Psoas muscle (tissue), 8 donors: ENCODE results near the gene GLRA1. TPM values are rescaled to one million over a fixed set of nuclear protein-coding genes. Genes with fewer than 3 reads are reported as not detected.

Experiments used
- ATAC-seq, 4 donors: fragments of 200-7000 bp; cut with Tn5 transposase; one replicate each; pipeline ENCODE4 v1.9.1; 2020; ENCODE audit warnings: moderate library complexity in 3 of 4, mild to moderate bottlenecking in 2 of 4
- DNase-seq, 2 donors: peaks; one replicate each; pipeline ENCODE4 v3.0.0-alpha.2; 2020
- H3K27ac ChIP-seq: fragments of 200-600 bp; one replicate; pipeline ENCODE4 v1.8.0; 2022
- H3K27me3 ChIP-seq, 3 donors: fragments of 200-600 bp in 1 of 3; one replicate each; pipeline versions ENCODE4 v1.6.1 to v1.8.0; 2013 to 2022; ENCODE audit warnings: low read length in 2 of 3, mild to moderate bottlenecking in 2 of 3, moderate library complexity in 1 of 3; ENCODE audit not compliant: insufficient read depth in 3 of 3
- H3K36me3 ChIP-seq, 2 donors: fragments of 200-600 bp in 1 of 2; one replicate each; pipeline versions ENCODE4 v1.6.1 to v1.8.0; 2013 to 2022; ENCODE audit warnings: low read depth in 1 of 2, mild to moderate bottlenecking in 1 of 2, moderate library complexity in 1 of 2; ENCODE audit not compliant: insufficient read depth in 1 of 2
- H3K4me1 ChIP-seq: fragments of 200-600 bp; one replicate; pipeline ENCODE4 v1.8.0; 2022
- H3K4me3 ChIP-seq: fragments of 200-600 bp; one replicate; pipeline ENCODE4 v1.8.0; 2022; ENCODE audit warnings: mild to moderate bottlenecking
- H3K9me3 ChIP-seq: fragments of 200-600 bp; one replicate; pipeline ENCODE4 v1.8.0; 2022
- WGBS, 3 donors: extraction: QIAGEN DNeasy Blood & Tissue Kit; methylation state at CpG; one replicate each; pipeline versions ENCODE4 v1.1.6 to v1.1.7; 2013; 5-methylcytosine and 5-hydroxymethylcytosine counted together
- intact Hi-C, 2 donors: fragments of 100-400 bp; cut with DNase I; formaldehyde crosslinking; loops; one replicate each; pipeline versions ENCODE4 v1.11.0 to v1.14.2; 2022
- polyA plus RNA-seq, 3 donors: library from polyadenylated mRNA; stranded (reverse); fragments of 200-250 nt; gene quantifications; one replicate each; pipeline ENCODE4 v1.2.3, GENCODE V29; 2013
- total RNA-seq, 4 donors: library from RNA; stranded (reverse); fragmentation: NEBNext Ultra II Directional in 2 of 4; extraction: Animal tissue kit (Norgen Biotek cat#: 25700) in 2 of 4; gene quantifications; one replicate each; pipeline versions ENCODE4 v1.2.1 to v1.2.4, GENCODE V29; 2021 to 2023
- TF ChIP-seq, protein P1 (sequence below): fragments of 200-600 bp; IDR thresholded peaks from one replicate; pipeline ENCODE4 v1.8.0; 2022; ENCODE audit warnings: antibody characterized with exemption
- donor health status: healthy with polysubstance abuse.
- donor health status: DM: no; HTN: no; CAD: no; lungs with moderate emphysema.
- donor health status: Bipolar disorder and iron deficiency.
- donor health status: healthy.
- donor health status: DM: yes; HTN: yes; CAD: no.
- donor health status: DM: no; HTN: no; CAD: no.
- donor health status: DM: no; HTN: no; CAD: no.
- donor health status: DM: yes; HTN: yes; CAD: no.

The GLRA1 gene
- total and polyA plus RNA-seq, 7 donors: not detected

DNA sequence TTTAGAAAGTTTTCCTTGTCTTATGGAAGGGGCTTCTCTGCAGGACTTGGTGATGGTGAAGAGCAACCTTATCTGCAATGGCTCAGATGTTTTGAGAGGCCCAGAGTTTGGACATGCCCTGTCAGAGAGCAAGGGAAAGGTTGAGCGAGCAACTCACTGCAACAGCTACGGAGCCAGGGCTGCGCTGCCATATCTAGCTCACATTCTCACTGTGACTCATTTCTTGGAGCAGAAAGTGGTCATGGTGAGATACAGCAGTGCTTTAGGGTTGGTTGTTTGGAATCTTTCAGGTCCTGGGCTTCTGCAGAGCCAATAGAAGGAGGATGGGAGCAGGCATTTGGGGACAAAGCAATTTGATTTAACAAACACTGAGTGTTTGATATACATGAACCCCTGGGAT, 12.3 kb downstream of the GLRA1 start:
- Histone ChIP-seq H3K4me3 (no peak overlapping the region), H3K36me3 (no peaks in the 10 kb centered on the region), H3K9me3 (no peaks in the 10 kb centered on the region), H3K4me1 (no peaks in the 10 kb centered on the region), H3K27me3 (no peaks in the 10 kb centered on the region), H3K27ac (no peak overlapping the region)
- 58 to 68% (median 66%) methylated on average over 3 of the region's 3 CpGs for WGBS, 3 donors
- DNase-seq: no peak
- TF ChIP-seq, protein P1, sequence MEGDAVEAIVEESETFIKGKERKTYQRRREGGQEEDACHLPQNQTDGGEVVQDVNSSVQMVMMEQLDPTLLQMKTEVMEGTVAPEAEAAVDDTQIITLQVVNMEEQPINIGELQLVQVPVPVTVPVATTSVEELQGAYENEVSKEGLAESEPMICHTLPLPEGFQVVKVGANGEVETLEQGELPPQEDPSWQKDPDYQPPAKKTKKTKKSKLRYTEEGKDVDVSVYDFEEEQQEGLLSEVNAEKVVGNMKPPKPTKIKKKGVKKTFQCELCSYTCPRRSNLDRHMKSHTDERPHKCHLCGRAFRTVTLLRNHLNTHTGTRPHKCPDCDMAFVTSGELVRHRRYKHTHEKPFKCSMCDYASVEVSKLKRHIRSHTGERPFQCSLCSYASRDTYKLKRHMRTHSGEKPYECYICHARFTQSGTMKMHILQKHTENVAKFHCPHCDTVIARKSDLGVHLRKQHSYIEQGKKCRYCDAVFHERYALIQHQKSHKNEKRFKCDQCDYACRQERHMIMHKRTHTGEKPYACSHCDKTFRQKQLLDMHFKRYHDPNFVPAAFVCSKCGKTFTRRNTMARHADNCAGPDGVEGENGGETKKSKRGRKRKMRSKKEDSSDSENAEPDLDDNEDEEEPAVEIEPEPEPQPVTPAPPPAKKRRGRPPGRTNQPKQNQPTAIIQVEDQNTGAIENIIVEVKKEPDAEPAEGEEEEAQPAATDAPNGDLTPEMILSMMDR: no peak
- ATAC-seq: no peak
- intact Hi-C loops: no loop called here

- intact Hi-C loops: no loop called here
- Histone ChIP-seq H3K4me3 (no peak overlapping the region), H3K27me3 (no peaks in the 10 kb centered on the region), H3K27ac (no peak overlapping the region), H3K4me1 (no peaks in the 10 kb centered on the region), H3K9me3 (no peaks in the 10 kb centered on the region), H3K36me3 (no peaks in the 10 kb centered on the region)
- ATAC-seq (no peak), DNase-seq (no peak)
- TF ChIP-seq, protein P1: no peak
These were observed 13.6 kb downstream of the GLRA1 start for GRCh38 chr5:151911011-151911410.

DNA sequence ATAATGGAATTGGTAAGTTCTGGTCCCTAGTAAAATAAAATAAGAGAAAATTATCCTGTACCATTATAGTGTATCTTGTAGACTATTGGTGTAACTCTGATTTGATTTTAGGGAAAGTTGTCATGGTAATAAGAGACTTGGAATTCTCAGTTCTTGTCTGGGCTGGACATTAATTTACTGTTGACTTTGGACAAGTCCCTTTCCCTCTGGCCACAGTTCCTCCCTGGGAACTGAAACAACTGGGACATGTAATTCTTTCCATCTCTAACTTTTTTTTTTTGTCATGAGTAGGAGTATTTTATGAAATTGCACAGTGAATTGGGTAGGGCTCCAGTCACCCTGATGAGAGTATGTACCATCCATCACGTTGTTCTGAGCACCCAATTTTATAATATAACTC, 15.0 kb downstream of the GLRA1 start:
- Histone ChIP-seq H3K36me3 (no peaks in the 10 kb centered on the region), H3K4me3 (no peak overlapping the region), H3K4me1 (no peaks in the 10 kb centered on the region), H3K27ac (no peak overlapping the region), H3K9me3 (no peaks in the 10 kb centered on the region), H3K27me3 (no peaks in the 10 kb centered on the region)
- WGBS, 3 donors: 54 to 63% (median 57%) methylated on average over 1 of the region's 1 CpG
- intact Hi-C loops: no loop called here
- no peak for DNase-seq
- TF ChIP-seq, protein P1: no peak
- no peak for ATAC-seq

- Histone ChIP-seq H3K36me3 (no peaks in the 10 kb centered on the region), H3K27ac (no peak overlapping the region), H3K9me3 (no peaks in the 10 kb centered on the region), H3K4me1 (no peaks in the 10 kb centered on the region), H3K4me3 (no peak overlapping the region), H3K27me3 (no peaks in the 10 kb centered on the region)
- intact Hi-C loops: no loop called here
- no peak for DNase-seq
- ATAC-seq: no peak
- TF ChIP-seq, protein P1: no peak
- 41 to 48% (median 45%) methylated on average over 3 of the region's 3 CpGs for WGBS, 3 donors
These were observed 18.4 kb downstream of the GLRA1 start for GRCh38 chr5:151906246-151906645.

- intact Hi-C loops: no loop called here
- H3K4me3 ChIP-seq: no peak overlapping the region
- 12 to 22% (median 17%) methylated on average over 4 of the region's 4 CpGs for WGBS, 3 donors
- DNase-seq (no peak), ATAC-seq (no peak)
- no peaks in the 10 kb centered on the region for H3K36me3 ChIP-seq
- H3K27ac ChIP-seq: no peak overlapping the region
- H3K27me3 ChIP-seq: no peaks in the 10 kb centered on the region
- H3K9me3 ChIP-seq: no peaks in the 10 kb centered on the region
- no peaks in the 10 kb centered on the region for H3K4me1 ChIP-seq
- TF ChIP-seq, protein P1: no peak
These were observed 19.1 kb downstream of the GLRA1 start for GRCh38 chr5:151905557-151905961.
